ENCODE results near the gene STK17B. TPM values are rescaled to one million over a fixed set of nuclear protein-coding genes. Genes with fewer than 3 reads are reported as not detected.
A peak's percentile ranks its signal among the peaks of the same experiment; 100 is the strongest.

The STK17B gene
- total RNA-seq, 1 donor from 2014 or later = 44.2 TPM

DNA sequence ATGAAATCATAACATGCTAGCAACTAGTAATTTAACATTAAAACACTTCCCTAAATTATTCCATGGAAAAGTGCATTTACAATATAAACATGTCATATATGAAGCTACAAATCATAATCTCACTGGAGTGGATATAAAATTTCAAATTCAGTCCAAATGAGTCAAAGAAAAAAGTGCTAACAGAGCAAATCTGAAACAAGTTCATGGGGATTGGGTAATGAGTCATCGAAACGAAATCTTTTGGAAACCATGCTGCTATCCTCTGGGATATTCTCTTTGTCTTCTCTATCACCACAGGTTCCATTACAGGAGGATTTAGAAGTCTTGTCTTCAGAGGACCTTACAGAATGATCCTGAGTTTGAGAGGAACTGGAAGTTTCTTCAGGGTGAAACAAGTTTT, 34.1 kb downstream of the STK17B start:
- Histone ChIP-seq H3K4me3 (ENCODE audit: low read depth, low read length) (no peak overlapping the region), H3K36me3 (ENCODE audit: control insufficient read depth, insufficient read depth, low read length) (peaks cover 8% of the 10 kb centered on the region), H3K27me3 (ENCODE audit: control insufficient read depth, insufficient read depth, low read length) (no peaks in the 10 kb centered on the region)
- DNase-seq (ENCODE audit: low read depth) (peak; percentile 21), FAIRE-seq (no peak)
- TF ChIP-seq, protein P1, sequence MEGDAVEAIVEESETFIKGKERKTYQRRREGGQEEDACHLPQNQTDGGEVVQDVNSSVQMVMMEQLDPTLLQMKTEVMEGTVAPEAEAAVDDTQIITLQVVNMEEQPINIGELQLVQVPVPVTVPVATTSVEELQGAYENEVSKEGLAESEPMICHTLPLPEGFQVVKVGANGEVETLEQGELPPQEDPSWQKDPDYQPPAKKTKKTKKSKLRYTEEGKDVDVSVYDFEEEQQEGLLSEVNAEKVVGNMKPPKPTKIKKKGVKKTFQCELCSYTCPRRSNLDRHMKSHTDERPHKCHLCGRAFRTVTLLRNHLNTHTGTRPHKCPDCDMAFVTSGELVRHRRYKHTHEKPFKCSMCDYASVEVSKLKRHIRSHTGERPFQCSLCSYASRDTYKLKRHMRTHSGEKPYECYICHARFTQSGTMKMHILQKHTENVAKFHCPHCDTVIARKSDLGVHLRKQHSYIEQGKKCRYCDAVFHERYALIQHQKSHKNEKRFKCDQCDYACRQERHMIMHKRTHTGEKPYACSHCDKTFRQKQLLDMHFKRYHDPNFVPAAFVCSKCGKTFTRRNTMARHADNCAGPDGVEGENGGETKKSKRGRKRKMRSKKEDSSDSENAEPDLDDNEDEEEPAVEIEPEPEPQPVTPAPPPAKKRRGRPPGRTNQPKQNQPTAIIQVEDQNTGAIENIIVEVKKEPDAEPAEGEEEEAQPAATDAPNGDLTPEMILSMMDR (IDR thresholded peaks at IDR 0.05; ENCODE audit: insufficient read depth, low read length, severe bottlenecking) = no peak

GRCh38 chr2:196136151-196136550, 35.2 kb downstream of the STK17B start:
- FAIRE-seq (no peak), DNase-seq (ENCODE audit: low read depth) (no peak)
- peaks cover 8% of the 10 kb centered on the region for H3K36me3 ChIP-seq (ENCODE audit: control insufficient read depth, insufficient read depth, low read length)
- no peaks in the 10 kb centered on the region for H3K27me3 ChIP-seq (ENCODE audit: control insufficient read depth, insufficient read depth, low read length)
- H3K4me3 ChIP-seq (ENCODE audit: low read depth, low read length) = no peak overlapping the region
- TF ChIP-seq, protein P1 (IDR thresholded peaks at IDR 0.05; ENCODE audit: insufficient read depth, low read length, severe bottlenecking) = no peak

GRCh38 chr2:196131949-196132925, 39.1 kb downstream of the STK17B start:
- no peaks in the 10 kb centered on the region for H3K27me3 ChIP-seq (ENCODE audit: control insufficient read depth, insufficient read depth, low read length)
- FAIRE-seq = peak; percentile 23
- TF ChIP-seq, protein P1 (IDR thresholded peaks at IDR 0.05; ENCODE audit: insufficient read depth, low read length, severe bottlenecking) = no peak
- peak; percentile 8 for DNase-seq (ENCODE audit: low read depth)
- no peak overlapping the region for H3K4me3 ChIP-seq (ENCODE audit: low read depth, low read length)
- H3K36me3 ChIP-seq (ENCODE audit: control insufficient read depth, insufficient read depth, low read length) = peaks cover 3% of the 10 kb centered on the region

GRCh38 chr2:196131384-196131937, 39.9 kb downstream of the STK17B start:
- TF ChIP-seq, protein P1 (IDR thresholded peaks at IDR 0.05; ENCODE audit: insufficient read depth, low read length, severe bottlenecking) = peak; percentile 58
- Histone ChIP-seq H3K36me3 (ENCODE audit: control insufficient read depth, insufficient read depth, low read length) (peaks cover 3% of the 10 kb centered on the region), H3K27me3 (ENCODE audit: control insufficient read depth, insufficient read depth, low read length) (no peaks in the 10 kb centered on the region), H3K4me3 (ENCODE audit: low read depth, low read length) (no peak overlapping the region)
- DNase-seq (ENCODE audit: low read depth) (peak; percentile 50), FAIRE-seq (peak; percentile 85)

GRCh38 chr2:196130039-196130825, 41.1 kb downstream of the STK17B start:
- Histone ChIP-seq H3K36me3 (ENCODE audit: control insufficient read depth, insufficient read depth, low read length) (no peaks in the 10 kb centered on the region), H3K4me3 (ENCODE audit: low read depth, low read length) (no peak overlapping the region), H3K27me3 (ENCODE audit: control insufficient read depth, insufficient read depth, low read length) (no peaks in the 10 kb centered on the region)
- FAIRE-seq = peak; percentile 73
- DNase-seq (ENCODE audit: low read depth) = no peak
- TF ChIP-seq, protein P1 (IDR thresholded peaks at IDR 0.05; ENCODE audit: insufficient read depth, low read length, severe bottlenecking) = no peak
